Smooth muscle cell (in vitro differentiated cells): ENCODE results near the gene MITF. TPM values are rescaled to one million over a fixed set of nuclear protein-coding genes. Genes with fewer than 3 reads are reported as not detected.

Experiments used
- DNase-seq: peaks from one replicate; lab custom pipeline; 2025; ENCODE audit not compliant: unreplicated experiment; lab: John Stamatoyannopoulos, UW
- H2AFZ ChIP-seq: fragments of 200-600 bp; sonication (generic); 2 replicates; pipeline ENCODE4 v1.6.0; 2016; ENCODE audit warnings: antibody characterized with exemption, low read depth, mild to moderate bottlenecking
- H3F3A ChIP-seq: fragments of 200-600 bp; sonication (generic); 2 replicates; pipeline ENCODE4 v1.6.0; 2017; ENCODE audit warnings: antibody characterized with exemption, low read depth
- H3K27ac ChIP-seq: fragments of 200-600 bp; sonication (generic); 2 replicates; pipeline ENCODE4 v1.5.1; 2016; ENCODE audit warnings: low read depth, mild to moderate bottlenecking
- H3K27me3 ChIP-seq: fragments of 200-600 bp; sonication (generic); 2 replicates; pipeline ENCODE4 v1.6.1; 2016; ENCODE audit warnings: low read depth, mild to moderate bottlenecking
- H3K36me3 ChIP-seq: fragments of 200-600 bp; sonication (generic); 2 replicates; pipeline ENCODE4 v1.5.1; 2016; ENCODE audit warnings: low read depth
- H3K4me1 ChIP-seq: fragments of 200-600 bp; sonication (generic); 2 replicates; pipeline ENCODE4 v1.5.1; 2016; ENCODE audit warnings: low read depth
- H3K4me2 ChIP-seq: fragments of 200-600 bp; sonication (generic); 2 replicates; pipeline ENCODE4 v1.6.0; 2016; ENCODE audit warnings: mild to moderate bottlenecking
- H3K4me3 ChIP-seq: fragments of 200-600 bp; sonication (generic); 2 replicates; pipeline ENCODE4 v1.5.1; 2016; ENCODE audit warnings: mild to moderate bottlenecking
- H3K79me2 ChIP-seq: fragments of 200-600 bp; sonication (generic); 2 replicates; pipeline ENCODE4 v1.6.0; 2016; ENCODE audit warnings: low read depth, mild to moderate bottlenecking
- H3K9ac ChIP-seq: fragments of 200-600 bp; sonication (generic); 2 replicates; pipeline ENCODE4 v1.6.0; 2016; ENCODE audit warnings: low read depth
- H3K9me3 ChIP-seq: fragments of 200-600 bp; sonication (generic); replicated peaks from 2 replicates; pipeline ENCODE4 v1.5.1; 2016; ENCODE audit warnings: low read depth
- H4K20me1 ChIP-seq: fragments of 200-600 bp; sonication (generic); 2 replicates; pipeline ENCODE4 v1.6.0; 2016; ENCODE audit warnings: low read depth
- CTCF ChIP-seq: fragments of 200-600 bp; sonication (generic); IDR thresholded peaks from 2 replicates; pipeline ENCODE4 v1.5.1; 2017; ENCODE audit warnings: borderline replicate concordance, mild to moderate bottlenecking, antibody characterized with exemption; ENCODE audit not compliant: insufficient read depth, poor library complexity, severe bottlenecking
- WGBS: methylation state at CpG from one replicate; pipeline ENCODE4 v1.1.7; 2016; ENCODE audit warnings: low lambda C conversion rate; 5-methylcytosine and 5-hydroxymethylcytosine counted together
- polyA plus RNA-seq: library from polyadenylated mRNA; unstranded; fragments of >200 nt; fragmentation: Nextera tagmentation; extraction: Ambion mirVana; gene quantifications from 2 replicates; pipeline ENCODE4 v1.2.1, GENCODE V29; 2016
- total RNA-seq: library from RNA; depleted of rRNA; stranded (reverse); fragments of >200 nt; gene quantifications from 2 replicates; pipeline ENCODE4 v1.2.3, GENCODE V29; 2014

The MITF gene
- total and polyA plus RNA-seq, 2 experiments from 2014 or later = 2.3 to 3.1 TPM

- Histone ChIP-seq H3K4me3 (no peak overlapping the region), H3K27me3 (no peaks in the 10 kb centered on the region), H2AFZ (no peak overlapping the region), H3K27ac (no peak overlapping the region), H3F3A (no peaks in the 10 kb centered on the region), H3K79me2 (no peaks in the 10 kb centered on the region), H3K9ac (no peak overlapping the region), H3K4me1 (no peaks in the 10 kb centered on the region), H4K20me1 (no peaks in the 10 kb centered on the region), H3K36me3 (no peaks in the 10 kb centered on the region), H3K9me3 (no peaks in the 10 kb centered on the region), H3K4me2 (no peak overlapping the region)
- no peak for TF ChIP-seq CTCF
- DNase-seq = no peak
- WGBS = 83% methylated on average over 5 of the region's 5 CpGs
These were observed 244.4 kb downstream of the MITF start for GRCh38 chr3:69983546-69984265.

- Histone ChIP-seq H3K27me3 (no peaks in the 10 kb centered on the region), H3K4me3 (no peak overlapping the region)
These were observed 246.0 kb downstream of the MITF start for GRCh38 chr3:69985266-69985665.

GRCh38 chr3:69986419-69986818 is 247.2 kb downstream of the MITF start:
- H3F3A ChIP-seq = no peaks in the 10 kb centered on the region
- DNase-seq = no peak
- no peak overlapping the region for H2AFZ ChIP-seq
- no peaks in the 10 kb centered on the region for H3K9me3 ChIP-seq
- TF ChIP-seq CTCF = no peak
- 89% methylated on average over 6 of the region's 6 CpGs for WGBS
- no peaks in the 10 kb centered on the region for H3K79me2 ChIP-seq
- no peaks in the 10 kb centered on the region for H4K20me1 ChIP-seq
- no peak overlapping the region for H3K4me2 ChIP-seq
- no peak overlapping the region for H3K9ac ChIP-seq
- no peaks in the 10 kb centered on the region for H3K36me3 ChIP-seq
- no peak overlapping the region for H3K4me3 ChIP-seq
- H3K27ac ChIP-seq = no peak overlapping the region
- H3K4me1 ChIP-seq = no peaks in the 10 kb centered on the region
- no peaks in the 10 kb centered on the region for H3K27me3 ChIP-seq

More at GRCh38 chr3:69985266-69985665, 246.0 kb downstream of the MITF start:
- Histone ChIP-seq H3K27ac (no peak overlapping the region), H3K79me2 (no peaks in the 10 kb centered on the region), H3K9ac (no peak overlapping the region), H3K4me1 (no peaks in the 10 kb centered on the region), H3K36me3 (no peaks in the 10 kb centered on the region), H2AFZ (no peak overlapping the region), H3K4me2 (no peak overlapping the region), H4K20me1 (no peaks in the 10 kb centered on the region), H3K9me3 (no peaks in the 10 kb centered on the region), H3F3A (no peaks in the 10 kb centered on the region)
- DNase-seq = no peak
- TF ChIP-seq CTCF = no peak
- WGBS = 89% methylated on average over 4 of the region's 4 CpGs

GRCh38 chr3:69987833-69988232 is 248.6 kb downstream of the MITF start:
- 78% methylated on average over 6 of the region's 6 CpGs for WGBS
- no peaks in the 10 kb centered on the region for H3K79me2 ChIP-seq
- no peak for TF ChIP-seq CTCF
- no peak overlapping the region for H3K27ac ChIP-seq
- H4K20me1 ChIP-seq = no peaks in the 10 kb centered on the region
- H2AFZ ChIP-seq = no peak overlapping the region
- no peaks in the 10 kb centered on the region for H3K4me1 ChIP-seq
- no peaks in the 10 kb centered on the region for H3K36me3 ChIP-seq
- H3K4me3 ChIP-seq = no peak overlapping the region
- no peaks in the 10 kb centered on the region for H3K27me3 ChIP-seq
- no peak overlapping the region for H3K9ac ChIP-seq
- no peaks in the 10 kb centered on the region for H3K9me3 ChIP-seq
- no peak overlapping the region for H3K4me2 ChIP-seq
- no peak for DNase-seq
- H3F3A ChIP-seq = no peaks in the 10 kb centered on the region
